CD8-positive, alpha-beta memory T cell (primary cell): ENCODE measurements around the gene RNF4. TPM values are rescaled to one million over a fixed set of nuclear protein-coding genes. Genes with fewer than 3 reads are reported as not detected.
A peak's percentile ranks its signal among the peaks of the same experiment; 100 is the strongest.
"Not testable (repeated sequence)": the region's sequence is repeated elsewhere in the genome, so short reads cannot be mapped to it uniquely, and the experiment has no call there.

Experiments used
- CTCF ChIA-PET: fragments of 350-600 bp; sonication (Branson Sonifier 250); formaldehyde crosslinking; loops from one replicate; lab custom pipeline; 2021; ENCODE audit warnings: antibody characterized with exemption; lab: Charles Lee
- POLR2A ChIA-PET: fragments of 350-600 bp; sonication (Branson Sonifier 250); formaldehyde crosslinking; loops from one replicate; lab custom pipeline; 2021; ENCODE audit warnings: antibody characterized with exemption; lab: Charles Lee
- DNase-seq, 5 donors: peaks; one replicate each; pipeline versions ENCODE4 v3.0.0 to v3.0.0-alpha.2; 2020 to 2022; ENCODE audit warnings: mixed read lengths in 1 of 5
- H3K27ac ChIP-seq: one replicate; pipeline ENCODE4 v1.7.0; 2013; ENCODE audit warnings: low read depth, mild to moderate bottlenecking, low read length, moderate library complexity
- H3K27me3 ChIP-seq: 2 replicates; pipeline ENCODE4 v1.7.0; 2013; ENCODE audit warnings: low read length, mild to moderate bottlenecking; ENCODE audit not compliant: insufficient read depth, poor library complexity, severe bottlenecking
- H3K36me3 ChIP-seq: 2 replicates; pipeline ENCODE4 v1.7.0; 2013; ENCODE audit warnings: mild to moderate bottlenecking, low read length, moderate library complexity; ENCODE audit not compliant: insufficient read depth
- H3K4me1 ChIP-seq: 2 replicates; pipeline ENCODE4 v1.7.0; 2013; ENCODE audit warnings: mild to moderate bottlenecking, low read length, moderate library complexity; ENCODE audit not compliant: insufficient read depth
- H3K4me3 ChIP-seq: 2 replicates; pipeline ENCODE4 v1.7.0; 2013; ENCODE audit warnings: mild to moderate bottlenecking, low read length
- H3K9me3 ChIP-seq: 2 replicates; pipeline ENCODE4 v1.7.0; 2013; ENCODE audit warnings: mild to moderate bottlenecking, low read length
- H3K27ac Mint-ChIP-seq, 8 donors: one replicate each; pipeline ENCODE4 v1.8.0; 2020 to 2021; ENCODE audit warnings: mixed read lengths in 8 of 8, mild to moderate bottlenecking in 6 of 8, inconsistent platforms in 3 of 8, moderate library complexity in 3 of 8
- H3K27me3 Mint-ChIP-seq, 2 donors: one replicate each; pipeline ENCODE4 v1.8.0; 2020 to 2021; ENCODE audit warnings: mixed read lengths in 2 of 2, mild to moderate bottlenecking in 1 of 2, moderate library complexity in 1 of 2
- H3K36me3 Mint-ChIP-seq, 3 donors: one replicate each; pipeline ENCODE4 v1.8.0; 2020 to 2021; ENCODE audit warnings: mixed read lengths in 3 of 3, inconsistent platforms in 1 of 3, mild to moderate bottlenecking in 1 of 3
- H3K4me1 Mint-ChIP-seq, 3 donors: one replicate each; pipeline ENCODE4 v1.8.0; 2020 to 2021; ENCODE audit warnings: mixed read lengths in 3 of 3, inconsistent platforms in 1 of 3, mild to moderate bottlenecking in 1 of 3
- H3K4me3 Mint-ChIP-seq, 7 donors: one replicate each; pipeline ENCODE4 v1.8.0; 2020 to 2021; ENCODE audit warnings: mixed read lengths in 7 of 7, mild to moderate bottlenecking in 6 of 7, moderate library complexity in 4 of 7, inconsistent platforms in 2 of 7
- H3K9me3 Mint-ChIP-seq, 5 donors: one replicate each; pipeline ENCODE4 v1.8.0; 2020 to 2022; ENCODE audit warnings: mixed read lengths in 5 of 5, mild to moderate bottlenecking in 3 of 5, moderate library complexity in 2 of 5, inconsistent platforms in 1 of 5
- polyA plus RNA-seq: library from polyadenylated mRNA; unstranded; fragments of 300-500 nt; fragmentation: Illumina TruSeq; gene quantifications from one replicate; pipeline ENCODE4 v1.2.3, GENCODE V29; 2021
- total RNA-seq, 2 experiments: library from RNA; stranded (reverse); gene quantifications; one replicate each; pipeline ENCODE4 v1.2.3, GENCODE V29; 2021

The RNF4 gene
- total and polyA plus RNA-seq, 3 experiments from 2014 or later: 94.8 to 98.1 (median 95.4) TPM

- Histone ChIP-seq H3K36me3 (peaks cover 50% of the 10 kb centered on the region), H3K9me3 (no peaks in the 10 kb centered on the region), H3K27ac (no peak overlapping the region), H3K4me3 (no peak overlapping the region), H3K4me1 (peaks cover 13% of the 10 kb centered on the region), H3K27me3 (no peaks in the 10 kb centered on the region)
- Mint-ChIP-seq H3K27me3 (no peaks in the 10 kb centered on the region), H3K4me3 (peak overlapping the region in 1 of 7 donors; percentile 50), H3K9me3 (no peaks in the 10 kb centered on the region), H3K36me3 (peaks cover 6 to 78% (median 6%) of the 10 kb centered on the region in 3 donors), H3K4me1 (peaks cover 21 to 30% (median 22%) of the 10 kb centered on the region in 3 donors), H3K27ac (peak overlapping the region; percentile 10 to 97 (median 88))
- POLR2A ChIA-PET: no interaction called here
- no peak for DNase-seq
- CTCF ChIA-PET: no interaction called here
Measured at GRCh38 chr4:2512396-2513135, 43.7 kb downstream of the RNF4 start.

- peaks cover 20 to 25% (median 21%) of the 10 kb centered on the region in 3 donors for H3K4me1 Mint-ChIP-seq
- DNase-seq, H3K9me3 Mint-ChIP-seq, H3K27me3 ChIP-seq, H3K4me3 Mint-ChIP-seq, H3K27ac ChIP-seq, H3K27ac Mint-ChIP-seq, H3K9me3 ChIP-seq, H3K27me3 Mint-ChIP-seq, POLR2A ChIA-PET, H3K4me3 ChIP-seq, CTCF ChIA-PET: not testable (repeated sequence)
- Histone ChIP-seq H3K4me1 (peaks cover 13% of the 10 kb centered on the region), H3K36me3 (peaks cover 44% of the 10 kb centered on the region)
- H3K36me3 Mint-ChIP-seq: peaks cover 6 to 73% (median 6%) of the 10 kb centered on the region in 3 donors
Measured at GRCh38 chr4:2514193-2514592, 45.3 kb downstream of the RNF4 start.

- CTCF ChIA-PET: not testable (repeated sequence)
Measured at GRCh38 chr4:2514944-2515343, 46.0 kb downstream of the RNF4 start.

GRCh38 chr4:2515830-2516550 is 47.1 kb downstream of the RNF4 start:
- peaks cover 5 to 58% (median 6%) of the 10 kb centered on the region in 3 donors for H3K36me3 Mint-ChIP-seq
- H3K4me3 ChIP-seq: no peak overlapping the region
- peaks cover 1% of the 10 kb centered on the region for H3K4me1 ChIP-seq
- H3K27me3 Mint-ChIP-seq: no peaks in the 10 kb centered on the region
- POLR2A ChIA-PET: no interaction called here
- H3K4me1 Mint-ChIP-seq: peaks cover 8 to 10% (median 9%) of the 10 kb centered on the region in 3 donors
- DNase-seq: no peak
- no peak overlapping the region for H3K27ac ChIP-seq
- peak overlapping the region in 4 of 8 donors; percentile 22 to 63 (median 30) for H3K27ac Mint-ChIP-seq
- no peaks in the 10 kb centered on the region for H3K9me3 Mint-ChIP-seq
- H3K27me3 ChIP-seq: no peaks in the 10 kb centered on the region
- peak overlapping the region in 1 of 7 donors; percentile 18 for H3K4me3 Mint-ChIP-seq
- peaks cover 28% of the 10 kb centered on the region for H3K36me3 ChIP-seq
- H3K9me3 ChIP-seq: no peaks in the 10 kb centered on the region
- CTCF ChIA-PET: no interaction called here

More at GRCh38 chr4:2514944-2515343, 46.0 kb downstream of the RNF4 start:
- DNase-seq, H3K9me3 Mint-ChIP-seq, H3K4me3 ChIP-seq, H3K27me3 ChIP-seq, POLR2A ChIA-PET, H3K4me3 Mint-ChIP-seq, H3K9me3 ChIP-seq, H3K27me3 Mint-ChIP-seq, H3K27ac ChIP-seq: not testable (repeated sequence)
- Mint-ChIP-seq H3K4me1 (peaks cover 19% of the 10 kb centered on the region in 3 donors), H3K27ac (peak overlapping the region in 1 of 8 donors; percentile 91), H3K36me3 (peaks cover 5 to 67% (median 6%) of the 10 kb centered on the region in 3 donors)
- Histone ChIP-seq H3K4me1 (peaks cover 10% of the 10 kb centered on the region), H3K36me3 (peaks cover 39% of the 10 kb centered on the region)

- DNase-seq: no peak
- H3K4me3 Mint-ChIP-seq: no peak overlapping the region
- H3K4me3 ChIP-seq: no peak overlapping the region
- peaks cover 6 to 8% (median 6%) of the 10 kb centered on the region in 3 donors for H3K4me1 Mint-ChIP-seq
- no peak overlapping the region for H3K27ac ChIP-seq
- no peaks in the 10 kb centered on the region for H3K27me3 ChIP-seq
- no peaks in the 10 kb centered on the region for H3K9me3 ChIP-seq
- no peaks in the 10 kb centered on the region for H3K4me1 ChIP-seq
- ChIA-PET CTCF (no interaction called here), POLR2A (no interaction called here)
- peaks cover 28% of the 10 kb centered on the region for H3K36me3 ChIP-seq
- peak overlapping the region in 2 of 8 donors; percentile 17 to 36 for H3K27ac Mint-ChIP-seq
- H3K27me3 Mint-ChIP-seq: no peaks in the 10 kb centered on the region
- H3K9me3 Mint-ChIP-seq: no peaks in the 10 kb centered on the region
- peaks cover 5 to 58% (median 6%) of the 10 kb centered on the region in 3 donors for H3K36me3 Mint-ChIP-seq
Measured at GRCh38 chr4:2516635-2517034, 47.7 kb downstream of the RNF4 start.

- H3K27ac Mint-ChIP-seq: no peak overlapping the region
- no peak for DNase-seq
Measured at GRCh38 chr4:2526559-2526958, 57.7 kb downstream of the RNF4 start.

GRCh38 chr4:2534904-2535375 is 66.0 kb downstream of the RNF4 start:
- DNase-seq: peak in 1 of 5 donors; percentile 8
- H3K36me3 Mint-ChIP-seq: peaks cover 0 to 7% (median 0%) of the 10 kb centered on the region in 3 donors
- peak overlapping the region; percentile 80 for H3K27ac ChIP-seq
- no peaks in the 10 kb centered on the region for H3K27me3 Mint-ChIP-seq
- peaks cover 16 to 31% (median 20%) of the 10 kb centered on the region in 3 donors for H3K4me1 Mint-ChIP-seq
- H3K4me3 Mint-ChIP-seq: peak overlapping the region; percentile 81 to 94 (median 89)
- no peaks in the 10 kb centered on the region for H3K36me3 ChIP-seq
- ChIA-PET CTCF (interaction anchor here (0.6 to 1.4 kb wide), 2 partner anchors 12 to 244 kb away, joined by 3 to 5 read pairs; no protein-coding TSS in a partner anchor), POLR2A (no interaction called here)
- no peaks in the 10 kb centered on the region for H3K9me3 ChIP-seq
- no peaks in the 10 kb centered on the region for H3K27me3 ChIP-seq
- peak overlapping the region; percentile 21 to 95 (median 90) for H3K27ac Mint-ChIP-seq
- H3K9me3 Mint-ChIP-seq: no peaks in the 10 kb centered on the region
- no peak overlapping the region for H3K4me3 ChIP-seq
- H3K4me1 ChIP-seq: peaks cover 27% of the 10 kb centered on the region

More at GRCh38 chr4:2526559-2526958, 57.7 kb downstream of the RNF4 start:
- Histone ChIP-seq H3K4me3 (no peak overlapping the region), H3K27me3 (no peaks in the 10 kb centered on the region), H3K4me1 (no peaks in the 10 kb centered on the region), H3K36me3 (no peaks in the 10 kb centered on the region), H3K27ac (no peak overlapping the region), H3K9me3 (no peaks in the 10 kb centered on the region)
- H3K36me3 Mint-ChIP-seq: no peaks in the 10 kb centered on the region
- H3K4me3 Mint-ChIP-seq: no peak overlapping the region
- ChIA-PET POLR2A (no interaction called here), CTCF (no interaction called here)
- H3K27me3 Mint-ChIP-seq: no peaks in the 10 kb centered on the region
- no peaks in the 10 kb centered on the region for H3K9me3 Mint-ChIP-seq
- no peaks in the 10 kb centered on the region for H3K4me1 Mint-ChIP-seq
